ENCODE results near the gene SYPL2. TPM values are rescaled to one million over a fixed set of nuclear protein-coding genes. Genes with fewer than 3 reads are reported as not detected.

Gene SYPL2
- total and polyA plus RNA-seq, 2 donors (not counting 3 experiments of a cell fraction or from before 2014, with no cell fraction given) = not detected

- Histone ChIP-seq H3K4me2 (ENCODE audit: insufficient read depth, low read length) (no peak overlapping the region), H3K4me3 (replicated peaks in 1 of 3; ENCODE audit: insufficient read depth in 1 of 3, low read depth in 1 of 3, low read length in 3 of 3) (no peak overlapping the region), H3K79me2 (ENCODE audit: control insufficient read depth, insufficient read depth, low read length) (no peaks in the 10 kb centered on the region), H4K20me1 (replicated peaks; ENCODE audit: control insufficient read depth, extremely low read depth, insufficient read depth, low read length) (no peaks in the 10 kb centered on the region), H3K27me3 (ENCODE audit: control insufficient read depth in 2 of 2, insufficient read depth in 2 of 2, low read length in 2 of 2) (peaks cover 21% of the 10 kb centered on the region in 2 experiments), H3K27ac (ENCODE audit: insufficient read depth, low read depth, low read length) (no peak overlapping the region), H2AFZ (ENCODE audit: low read depth, low read length) (no peak overlapping the region), H3K9me3 (replicated peaks; ENCODE audit: control insufficient read depth, insufficient read depth, low read length) (no peaks in the 10 kb centered on the region), H3K9ac (replicated peaks; ENCODE audit: extremely low read depth, insufficient read depth, low read length) (no peak overlapping the region), H3K36me3 (ENCODE audit: control insufficient read depth in 2 of 2, extremely low read depth in 1 of 2, insufficient read depth in 2 of 2, low read length in 2 of 2) (no peaks in the 10 kb centered on the region), H3K9me1 (replicated peaks; ENCODE audit: control insufficient read depth, extremely low read depth, insufficient read depth, low read length) (no peaks in the 10 kb centered on the region), H3K4me1 (ENCODE audit: control insufficient read depth, extremely low read depth, insufficient read depth, low read length) (peaks cover 14% of the 10 kb centered on the region)
- TF ChIP-seq POLR2AphosphoS5 (IDR thresholded peaks at IDR 0.05; ENCODE audit: insufficient read depth, low read depth, low read length) (no peak), POLR2A (IDR thresholded peaks at IDR 0.05; ENCODE audit: low read depth, low read length) (no peak), MAX (IDR thresholded peaks at IDR 0.05; ENCODE audit: insufficient read depth, insufficient read length) (no peak), FOS (IDR thresholded peaks at IDR 0.05; ENCODE audit: borderline replicate concordance, insufficient read depth, low read length) (no peak), JUN (IDR thresholded peaks at IDR 0.05; ENCODE audit: borderline replicate concordance, insufficient read depth, insufficient read length, low read depth) (no peak), GATA2 (IDR thresholded peaks at IDR 0.05; ENCODE audit: insufficient read depth, insufficient read length, low read depth, low read length) (no peak), CTCF (IDR thresholded peaks at IDR 0.05; ENCODE audit: extremely low read depth in 1 of 2, insufficient read depth in 1 of 2, low read depth in 1 of 2, low read length in 2 of 2) (no peak), EZH2 (IDR thresholded peaks at IDR 0.05; ENCODE audit: borderline replicate concordance, low read depth, low read length, severe bottlenecking) (no peak), MYC (IDR thresholded peaks at IDR 0.05; ENCODE audit: low read depth, low read length) (no peak)
- no TSS peak for BruUV-seq (replicated peaks)
- ChIA-PET CTCF (interaction anchor here (0.6 to 3.4 kb wide), 4 partner anchors 11 to 50 kb away, joined by 4 to 22 read pairs (median 4); partner anchors contain the start of gene CYB561D1), POLR2A (no interaction called here)
- DNase-seq (ENCODE audit: low read depth, low spot score) (no peak), FAIRE-seq (no peak)
- dilution Hi-C loops (cut with MboI; ENCODE audit: extremely low pct_ligation_motif_present, low sequenced_read_pairs) = no loop called here
- intact Hi-C loops (cut with micrococcal nuclease) = loop anchor here (10.0 kb wide), 3 partner anchors 133 to 283 kb away; partner anchors contain the start of genes AMPD2, EPS8L3 and GNAT2
These were observed 15.9 kb downstream of the SYPL2 start for GRCh38 chr1:109482242-109482641.
